Measurements from ENCODE around the gene RRBP1. TPM values are rescaled to one million over a fixed set of nuclear protein-coding genes. Genes with fewer than 3 reads are reported as not detected.

RRBP1 gene
- total RNA-seq, 1 experiment from 2014 or later: 55.8 TPM

Other genes with a start within 250 kb of the RRBP1 start
- gene BFSP1, start 150.9 kb downstream of the RRBP1 start, total RNA-seq (2014; rRNA removed; shearing (Covaris generic)): 3.9 and 4.1 TPM in 2 replicates
- 187 and 232 TPM in 2 replicates for gene DSTN, start 112.2 kb downstream of the RRBP1 start, total RNA-seq (2014; rRNA removed; shearing (Covaris generic))
- not detected in 2 replicates for gene BANF2, start 17.7 kb upstream of the RRBP1 start, total RNA-seq (2014; rRNA removed; shearing (Covaris generic))